ENCODE results near the gene RHBDD2.

The RHBDD2 gene

DNA sequence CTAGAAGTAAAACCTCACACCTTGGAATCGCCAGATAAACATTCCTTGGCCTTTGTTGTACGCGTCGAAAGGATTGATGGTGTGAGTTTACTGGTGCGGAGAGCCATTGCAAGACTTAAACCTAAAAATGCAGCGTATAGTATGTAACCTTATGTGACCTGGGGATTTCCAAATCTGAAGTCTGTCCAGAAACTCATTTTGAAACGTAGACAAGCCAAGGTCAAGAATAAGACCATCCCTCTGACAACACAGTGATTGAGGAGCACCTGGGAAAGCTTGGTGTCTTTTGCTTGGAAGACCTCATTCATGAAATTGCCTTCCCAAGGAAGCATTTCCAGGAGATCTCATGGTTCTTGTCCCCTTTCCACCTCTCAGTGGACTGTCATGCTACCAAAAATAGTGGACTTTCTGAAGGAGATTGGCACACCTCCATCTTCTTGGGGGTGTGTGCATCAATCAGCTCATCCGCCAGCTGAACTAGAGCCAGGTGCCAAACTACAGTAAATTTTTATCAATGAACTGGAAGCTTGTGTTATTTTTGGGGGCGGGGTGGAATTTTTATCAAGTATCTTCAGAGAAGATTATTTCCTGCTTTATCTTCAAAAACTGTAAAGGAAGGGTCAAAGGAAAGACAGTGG lies 44.3 kb downstream of the RHBDD2 start:
- DNase-seq = no peak

DNA sequence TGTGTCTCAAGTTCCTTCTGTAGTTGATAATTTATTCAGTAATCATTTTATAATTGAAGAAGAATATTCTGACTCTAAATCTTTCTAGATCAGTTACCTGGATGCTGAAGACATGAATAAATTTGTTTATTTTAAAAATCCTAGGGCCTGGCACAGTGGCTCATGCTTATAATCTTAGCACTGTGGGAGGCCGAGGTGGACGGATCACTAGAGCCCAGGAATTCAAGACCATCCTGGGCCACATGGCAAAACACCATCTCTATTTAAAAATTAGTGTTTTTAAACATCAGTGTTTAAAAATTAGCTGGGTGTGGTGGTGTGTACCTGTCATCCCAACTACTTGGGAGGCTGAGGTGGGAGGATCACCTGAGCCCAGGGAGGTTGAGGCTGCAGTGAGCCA lies 45.4 kb downstream of the RHBDD2 start:
- DNase-seq = no peak

DNA sequence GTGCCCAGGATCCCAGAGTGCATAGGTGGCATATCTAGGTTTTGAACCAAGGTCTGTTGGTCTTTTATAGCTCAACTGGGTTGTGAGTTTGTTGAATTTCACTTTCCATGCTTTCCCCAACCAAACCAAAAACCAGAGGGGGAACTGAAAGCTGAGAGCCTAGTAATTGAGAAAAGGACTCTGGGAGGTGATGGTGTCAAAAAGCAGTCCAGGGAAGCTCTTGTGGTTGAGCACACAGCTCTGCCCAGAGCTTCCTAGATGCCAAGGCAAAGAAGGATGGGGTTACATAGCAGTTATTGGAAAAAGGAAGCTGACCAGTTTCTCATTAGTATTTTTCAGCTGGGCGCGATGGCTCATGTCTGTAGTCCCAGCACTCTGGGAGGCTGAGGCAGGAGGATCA lies 46.1 kb downstream of the RHBDD2 start:
- DNase-seq = no peak

DNA sequence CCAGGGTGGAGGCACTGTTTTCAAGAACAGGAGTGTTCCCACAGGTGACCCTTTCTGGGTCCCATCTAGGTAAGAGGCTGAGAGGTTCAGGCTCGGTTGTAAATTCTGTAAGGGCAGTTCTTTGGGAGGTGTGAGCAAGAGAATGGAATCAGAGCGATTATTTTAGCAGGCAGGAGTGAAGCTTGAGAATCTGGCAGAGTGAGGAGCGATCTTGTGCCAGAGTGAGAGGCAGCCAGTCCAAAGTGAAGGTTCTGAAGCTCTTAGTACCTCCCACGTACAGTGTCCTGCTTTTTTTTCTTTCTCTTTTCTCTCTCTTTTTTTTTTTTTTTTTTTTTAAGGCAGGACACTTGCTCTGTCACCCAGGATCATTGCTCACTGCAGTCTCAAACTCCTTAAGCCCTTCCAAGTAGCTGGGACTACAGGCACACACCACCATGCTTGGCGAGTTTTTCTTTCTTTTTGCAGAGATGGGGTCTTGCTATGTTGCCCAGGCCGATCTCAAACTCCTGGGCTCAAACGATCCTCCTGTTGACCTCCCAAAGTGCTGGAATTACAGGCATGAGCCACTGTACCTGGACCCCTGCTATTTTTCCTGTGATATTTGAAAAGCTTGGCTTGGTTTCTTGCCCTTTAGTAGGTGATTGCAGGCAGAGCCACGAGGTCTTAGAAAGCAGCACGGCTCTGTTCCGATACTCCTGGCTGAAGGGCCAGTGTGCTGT lies 47.0 kb downstream of the RHBDD2 start:
- no peak for DNase-seq

DNA sequence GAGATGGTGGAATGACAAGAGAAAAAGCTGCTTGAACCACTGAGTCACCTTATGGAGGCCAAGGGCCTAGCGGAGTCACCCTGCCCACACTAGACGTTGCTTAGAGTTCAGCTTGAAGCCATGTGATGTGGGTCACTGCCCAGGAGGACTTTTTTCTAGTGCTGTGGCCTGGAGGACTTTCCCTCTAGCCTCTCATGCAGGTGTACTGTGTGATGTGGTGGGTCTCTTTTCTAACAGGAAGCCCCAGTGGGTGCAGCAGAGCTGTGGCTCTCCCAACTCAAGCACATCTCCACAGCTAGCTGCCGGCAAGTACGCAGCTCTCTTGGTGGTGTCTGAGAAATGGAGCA lies 49.7 kb downstream of the RHBDD2 start:
- DNase-seq = no peak

DNA sequence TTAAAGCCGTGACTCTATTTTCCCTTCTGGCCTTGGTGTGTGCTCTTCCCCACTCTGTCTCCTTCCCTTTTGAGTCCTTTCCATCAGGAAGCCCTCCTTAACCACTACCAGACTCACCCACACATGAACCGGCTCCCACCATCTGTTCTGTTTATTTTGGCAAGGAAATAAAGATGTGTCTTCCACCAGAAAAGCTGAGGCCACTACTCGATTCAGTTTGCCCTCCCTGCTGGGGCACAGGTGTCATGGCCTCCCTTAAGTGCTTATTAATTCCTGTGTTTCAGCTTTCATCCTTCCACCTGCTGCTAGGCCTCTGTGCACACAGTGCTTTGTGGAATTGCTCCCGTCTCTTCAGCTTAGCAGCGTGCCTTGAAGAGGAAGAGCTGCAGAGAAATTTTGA lies 52.8 kb downstream of the RHBDD2 start:
- peak; percentile 87 for DNase-seq

- DNase-seq = no peak
Observed at GRCh38 chr7:75937958-75938786, 59.3 kb downstream of the RHBDD2 start.

All from NCI-H187 treated with DMSO at 0.1 percent for 48 hours (cell line).